K562 (cell line): Measurements from ENCODE around the gene TLR2. TPM values are rescaled to one million over a fixed set of nuclear protein-coding genes. Genes with fewer than 3 reads are reported as not detected.

Experiments
- ATAC-seq: fragments of 200-7000 bp; cut with Tn5 transposase; 3 replicates; pipeline ENCODE4 v1.9.1; 2020; ENCODE audit warnings: moderate library complexity
- BruUV-seq: library from RNA; stranded (reverse); fragments of 400-500 nt; replicated peaks from 2 replicates; lab custom pipeline; 2021; lab: Mats Ljungman, UMichigan
- CTCF ChIA-PET: fragments of 300-600 bp; formaldehyde crosslinking; extraction: SDS; loops from one replicate; lab custom pipeline; 2021; ENCODE audit warnings: low intra/inter-chr PET ratio; lab: Yijun Ruan, JAX
- POLR2A ChIA-PET: fragments of 300-600, 350-650 bp; sonication (Branson Sonifier 250); formaldehyde crosslinking; extraction: SDS; loops from one replicate; lab custom pipeline; 2021; ENCODE audit warnings: antibody characterized with exemption, inconsistent platforms; lab: Yijun Ruan, JAX
- DNase-seq, 4 experiments: peaks; one replicate each; pipeline versions ENCODE4 v3.0.0 to v3.0.0-alpha.2; 2011 to 2018; ENCODE audit warnings: low spot score in 3 of 4, mixed read lengths in 3 of 4; ENCODE audit errors: extremely low read depth in 1 of 4
- FAIRE-seq: peaks from 2 replicates; lab custom pipeline; 2011; peaks lifted over from hg19 to GRCh38; lab: Jason Lieb, UNC
- H2AFZ ChIP-seq: 2 replicates; pipeline ENCODE4 v1.6.0; 2011; ENCODE audit warnings: low read depth, low read length, control low read depth, inconsistent platforms
- H3K27ac ChIP-seq: fragments of 200-600 bp; 3 replicates; pipeline ENCODE4 v1.8.0; 2011; ENCODE audit warnings: low read depth, mild to moderate bottlenecking, control low read depth, inconsistent platforms, low read length, moderate library complexity, mixed read lengths; ENCODE audit errors: extremely low read depth
- H3K27me3 ChIP-seq, 2 experiments: fragments of 300-600 bp in 1 of 2; 2 replicates in 1 of 2; 3 replicates in 1 of 2; pipeline versions ENCODE4 v1.6.0 to v1.8.0; 2011; ENCODE audit warnings: inconsistent platforms in 2 of 2, low read length in 2 of 2, mild to moderate bottlenecking in 1 of 2, mixed read lengths in 1 of 2, moderate library complexity in 1 of 2; ENCODE audit not compliant: control insufficient read depth in 2 of 2, insufficient read depth in 2 of 2
- H3K36me3 ChIP-seq: fragments of 300-600 bp; 3 replicates; pipeline ENCODE4 v1.8.0; 2011; ENCODE audit warnings: mild to moderate bottlenecking, low read length, inconsistent platforms; ENCODE audit not compliant: control insufficient read depth, insufficient read depth
- H3K4me1 ChIP-seq, 2 experiments: fragments of 200-600 bp in 1 of 2; replicated peaks in 1 of 2; 2 replicates in 1 of 2; 3 replicates in 1 of 2; pipeline versions ENCODE4 v1.5.1 to v1.8.0; 2011; ENCODE audit warnings: inconsistent platforms in 2 of 2, low read length in 2 of 2, mild to moderate bottlenecking in 1 of 2, mixed read lengths in 1 of 2, moderate library complexity in 1 of 2; ENCODE audit not compliant: control insufficient read depth in 2 of 2, insufficient read depth in 2 of 2
- H3K4me2 ChIP-seq: 2 replicates; pipeline ENCODE4 v1.6.1; 2011; ENCODE audit warnings: low read length, control low read depth, inconsistent platforms, mixed read lengths; ENCODE audit not compliant: insufficient read depth
- H3K4me3 ChIP-seq: fragments of 200-600 bp; sonication (generic), shearing (Covaris generic); 2 replicates; pipeline ENCODE4 v1.5.1; 2016; ENCODE audit warnings: control low read depth, inconsistent platforms
- H3K79me2 ChIP-seq: fragments of 200-600 bp; 3 replicates; pipeline ENCODE4 v1.8.0; 2011; ENCODE audit warnings: low read length, inconsistent platforms; ENCODE audit not compliant: control insufficient read depth, insufficient read depth
- H3K9ac ChIP-seq, 2 experiments: 2 replicates each; pipeline versions ENCODE4 v1.6.0 to v1.6.1; 2011; ENCODE audit warnings: low read depth in 2 of 2, low read length in 2 of 2, control low read depth in 1 of 2, inconsistent platforms in 1 of 2, mild to moderate bottlenecking in 1 of 2, mixed read lengths in 1 of 2; ENCODE audit not compliant: insufficient read depth in 1 of 2
- H3K9me1 ChIP-seq: one replicate; pipeline ENCODE4 v1.6.0; 2011; ENCODE audit warnings: inconsistent platforms, mild to moderate bottlenecking, low read length, moderate library complexity; ENCODE audit not compliant: control insufficient read depth, insufficient read depth
- H3K9me3 ChIP-seq: replicated peaks from 2 replicates; pipeline ENCODE4 v1.5.1; 2011; ENCODE audit warnings: low read depth, low read length, inconsistent platforms; ENCODE audit not compliant: control insufficient read depth, insufficient read depth
- H4K20me1 ChIP-seq: replicated peaks from 2 replicates; pipeline ENCODE4 v1.6.1; 2011; ENCODE audit warnings: low read length, inconsistent platforms, mixed read lengths; ENCODE audit not compliant: control insufficient read depth, insufficient read depth
- E2F3 ChIP-seq: fragments of 250-450 bp; sonication (Bioruptor Pico); IDR thresholded peaks from 2 replicates; pipeline ENCODE4 v1.4.0; 2020; ENCODE audit warnings: mild to moderate bottlenecking
- ETS2 ChIP-seq: IDR thresholded peaks from 2 replicates; pipeline ENCODE4 v1.6.1; 2016; ENCODE audit warnings: borderline replicate concordance, missing genetic modification characterization, mild to moderate bottlenecking, moderate library complexity, missing compliant biosample characterization; ENCODE audit not compliant: poor library complexity, severe bottlenecking
- PRMT5 ChIP-seq: sonication (generic); formaldehyde crosslinking; IDR thresholded peaks from 2 replicates; pipeline ENCODE4 v1.5.0; 2020; ENCODE audit warnings: missing genetic modification reagents
- RBM17 ChIP-seq: fragments of 200-400 bp; formaldehyde crosslinking; IDR thresholded peaks from 2 replicates; pipeline ENCODE4 v1.6.1; 2017; ENCODE audit warnings: low read depth, mild to moderate bottlenecking, low read length, borderline replicate concordance
- RBM25 ChIP-seq: fragments of 200-400 bp; formaldehyde crosslinking; IDR thresholded peaks from 2 replicates; pipeline ENCODE4 v1.6.1; 2018; ENCODE audit warnings: low read length, low read depth, moderate library complexity; ENCODE audit not compliant: severe bottlenecking
- SIN3B ChIP-seq: fragments of 450-650 bp; IDR thresholded peaks from 2 replicates; pipeline ENCODE4 v1.6.1; 2017; ENCODE audit warnings: low read depth, mild to moderate bottlenecking, moderate library complexity
- SIX5 ChIP-seq, 2 experiments: IDR thresholded peaks; 2 replicates each; pipeline ENCODE4 v1.6.1; 2011; ENCODE audit warnings: low read length in 2 of 2, borderline replicate concordance in 1 of 2, low read depth in 1 of 2, mild to moderate bottlenecking in 1 of 2, moderate library complexity in 1 of 2; ENCODE audit not compliant: insufficient read depth in 1 of 2
- SOX6 ChIP-seq: fragments of 450-650 bp; IDR thresholded peaks from 2 replicates; pipeline ENCODE4 v1.6.1; 2014; ENCODE audit warnings: mild to moderate bottlenecking
- SPI1 ChIP-seq: IDR thresholded peaks from 2 replicates; pipeline ENCODE4 v1.6.1; 2011; ENCODE audit warnings: low read depth, low read length, control low read depth, borderline replicate concordance
- ZFPM2 ChIP-seq: fragments of 250-450 bp; sonication (Bioruptor Pico); IDR thresholded peaks from 2 replicates; pipeline ENCODE4 v1.5.1; 2022; ENCODE audit warnings: mild to moderate bottlenecking
- ZKSCAN8 ChIP-seq: fragments of 200-800 bp; sonication (Bioruptor generic); IDR thresholded peaks from 2 replicates; pipeline ENCODE4 v1.6.1; 2016; ENCODE audit warnings: missing genetic modification characterization, missing compliant biosample characterization
- WGBS: fragments of 100-300 bp; shearing (Covaris generic); methylation state at CpG from one replicate; pipeline ENCODE4 v1.1.6; 2016; ENCODE audit warnings: low coverage, mixed read lengths; ENCODE audit not compliant: insufficient coverage; ENCODE audit errors: missing lambda C conversion rate; 5-methylcytosine and 5-hydroxymethylcytosine counted together
- in situ Hi-C: fragments of 300-500 bp; cut with MboI; formaldehyde crosslinking; loops from 4 replicates; pipeline ENCODE4 v1.15.0; 2018; ENCODE audit warnings: inconsistent platforms, mixed read lengths
- intact Hi-C: fragments of 100-400 bp; cut with micrococcal nuclease; formaldehyde crosslinking; loops from 2 replicates; pipeline ENCODE4 v1.14.2; 2022
- polyA plus RNA-seq, 8 experiments: library from polyadenylated mRNA; depleted of rRNA in 4 of 8; stranded (reverse) in 5 of 8; unstranded in 3 of 8; fragments of >200 nt; fragmentation: Nextera tagmentation in 2 of 8; fragmentation: Illumina TruSeq in 1 of 8; extraction: Ambion mirVana in 2 of 8; extraction: Trizol in 1 of 8; gene quantifications; 2 replicates each; pipeline versions ENCODE4 v1.2.1 to v1.2.3, GENCODE V29; 2011 to 2014; ENCODE audit warnings: inconsistent platforms in 1 of 8, missing spikeins in 1 of 8
- total RNA-seq, 7 experiments: library from RNA; depleted of rRNA in 6 of 7; stranded (reverse); fragments of >200 nt in 6 of 7; fragmentation: Illumina TruSeq in 2 of 7; extraction: Trizol in 2 of 7; gene quantifications; 2 replicates each; pipeline versions ENCODE4 v1.2.1 to v1.2.3, GENCODE V29; 2011 to 2021; ENCODE audit warnings: low replicate concordance in 1 of 7
- TF ChIP-seq, protein P1 (sequence below): fragments of 450-650 bp; conservative IDR thresholded peaks from 2 replicates; pipeline ENCODE4 v1.6.1; 2016; ENCODE audit warnings: missing genetic modification characterization, low read depth, mild to moderate bottlenecking, control low read depth, missing compliant biosample characterization
- TF ChIP-seq, protein P2 (sequence below): fragments of 450-650 bp; IDR thresholded peaks from 2 replicates; pipeline ENCODE4 v1.6.1; 2014; ENCODE audit warnings: low read depth, mild to moderate bottlenecking, moderate library complexity, borderline replicate concordance
- TF ChIP-seq, protein P3 (sequence below): fragments of 250-450 bp; sonication (Bioruptor Pico); IDR thresholded peaks from 2 replicates; pipeline ENCODE4 v1.8.0; 2021; ENCODE audit warnings: moderate library complexity, mild to moderate bottlenecking, inconsistent platforms
- TF ChIP-seq, protein P4 (sequence below), 2 experiments: fragments of 450-650 bp; conservative IDR thresholded peaks; 2 replicates each; pipeline ENCODE4 v1.6.1; 2017; ENCODE audit warnings: mild to moderate bottlenecking in 2 of 2, moderate library complexity in 2 of 2

Gene TLR2
- total and polyA plus RNA-seq, 9 of the 15 experiments (the other 6 are each of a cell fraction or from before 2014, with no cell fraction given) = 0.09 to 0.11 TPM; not detected in 7

DNA sequence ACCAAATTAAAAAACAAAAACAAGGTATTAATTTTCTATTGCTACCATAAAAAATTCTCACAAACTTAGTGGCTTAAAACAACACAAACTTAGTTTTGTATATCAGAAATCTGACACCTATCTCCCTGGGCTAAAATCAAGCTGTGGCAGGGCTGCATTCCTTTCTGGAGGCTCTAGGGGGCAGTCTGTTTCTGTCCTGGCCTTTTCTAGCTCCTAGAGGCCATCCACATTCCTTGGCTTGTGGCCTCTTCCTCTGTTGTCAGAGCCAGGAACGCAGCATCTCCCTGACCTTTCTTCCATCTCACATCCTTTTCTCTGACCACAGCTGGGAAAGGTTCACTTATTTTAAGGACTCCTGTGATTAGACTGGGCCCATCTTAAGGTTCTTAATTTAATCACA is 38.9 kb upstream of the TLR2 start (continued):
- TF ChIP-seq ZFPM2 (CRISPR knock-in tag) (no peak), SOX6 (no peak)
- TF ChIP-seq, protein P1, sequence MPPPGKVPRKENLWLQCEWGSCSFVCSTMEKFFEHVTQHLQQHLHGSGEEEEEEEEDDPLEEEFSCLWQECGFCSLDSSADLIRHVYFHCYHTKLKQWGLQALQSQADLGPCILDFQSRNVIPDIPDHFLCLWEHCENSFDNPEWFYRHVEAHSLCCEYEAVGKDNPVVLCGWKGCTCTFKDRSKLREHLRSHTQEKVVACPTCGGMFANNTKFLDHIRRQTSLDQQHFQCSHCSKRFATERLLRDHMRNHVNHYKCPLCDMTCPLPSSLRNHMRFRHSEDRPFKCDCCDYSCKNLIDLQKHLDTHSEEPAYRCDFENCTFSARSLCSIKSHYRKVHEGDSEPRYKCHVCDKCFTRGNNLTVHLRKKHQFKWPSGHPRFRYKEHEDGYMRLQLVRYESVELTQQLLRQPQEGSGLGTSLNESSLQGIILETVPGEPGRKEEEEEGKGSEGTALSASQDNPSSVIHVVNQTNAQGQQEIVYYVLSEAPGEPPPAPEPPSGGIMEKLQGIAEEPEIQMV = no peak

DNA sequence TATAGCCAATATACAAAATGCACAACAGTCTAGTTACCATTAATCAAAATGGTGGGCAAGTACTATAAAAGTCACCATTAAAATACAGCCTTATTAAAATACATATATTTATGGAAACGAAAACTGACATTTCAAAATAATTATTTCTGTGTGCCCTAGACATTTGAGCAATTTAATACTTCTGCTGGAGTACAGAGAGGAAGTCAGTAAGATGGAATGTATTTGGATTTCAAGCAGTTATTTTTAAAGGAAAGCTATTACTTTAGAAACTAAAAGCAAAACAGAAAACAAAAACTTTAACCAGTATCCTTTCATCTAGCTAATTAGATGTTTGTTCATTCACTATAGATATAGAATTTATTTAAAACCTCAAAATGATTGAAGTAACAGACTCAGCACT is 37.8 kb upstream of the TLR2 start:
- ATAC-seq (no peak), FAIRE-seq (no peak), DNase-seq (no peak)
- Histone ChIP-seq H3K9ac (no peak overlapping the region), H3K4me2 (no peak overlapping the region), H3K4me3 (no peak overlapping the region), H3K79me2 (no peaks in the 10 kb centered on the region), H3K27ac (no peak overlapping the region), H3K9me1 (no peaks in the 10 kb centered on the region), H3K4me1 (no peaks in the 10 kb centered on the region; a peak in 1 of 5 replicates), H4K20me1 (no peaks in the 10 kb centered on the region), H3K9me3 (no peaks in the 10 kb centered on the region), H3K36me3 (no peaks in the 10 kb centered on the region), H3K27me3 (peaks cover 0 to 6% of the 10 kb centered on the region in 2 experiments; a peak in 1 of 5 replicates), H2AFZ (no peak overlapping the region)
- BruUV-seq = no TSS peak
- intact Hi-C loops (loop anchor here (10.0 kb wide), 2 partner anchors 411 to 561 kb away; no protein-coding TSS in a partner anchor), in situ Hi-C loops (no loop called here)
- ChIA-PET CTCF (no interaction called here), POLR2A (no interaction called here)
- 0% methylated on average over 1 of the region's 1 CpG for WGBS
- TF ChIP-seq, protein P2, sequence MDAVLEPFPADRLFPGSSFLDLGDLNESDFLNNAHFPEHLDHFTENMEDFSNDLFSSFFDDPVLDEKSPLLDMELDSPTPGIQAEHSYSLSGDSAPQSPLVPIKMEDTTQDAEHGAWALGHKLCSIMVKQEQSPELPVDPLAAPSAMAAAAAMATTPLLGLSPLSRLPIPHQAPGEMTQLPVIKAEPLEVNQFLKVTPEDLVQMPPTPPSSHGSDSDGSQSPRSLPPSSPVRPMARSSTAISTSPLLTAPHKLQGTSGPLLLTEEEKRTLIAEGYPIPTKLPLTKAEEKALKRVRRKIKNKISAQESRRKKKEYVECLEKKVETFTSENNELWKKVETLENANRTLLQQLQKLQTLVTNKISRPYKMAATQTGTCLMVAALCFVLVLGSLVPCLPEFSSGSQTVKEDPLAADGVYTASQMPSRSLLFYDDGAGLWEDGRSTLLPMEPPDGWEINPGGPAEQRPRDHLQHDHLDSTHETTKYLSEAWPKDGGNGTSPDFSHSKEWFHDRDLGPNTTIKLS = no peak
- TF ChIP-seq SIX5 (IDR thresholded peaks at IDR 0.05; ENCODE audit: borderline replicate concordance in 1 of 2, insufficient read depth in 1 of 2, low read depth in 1 of 2, low read length in 2 of 2) (no peak), E2F3 (CRISPR knock-in tag) (no peak), RBM17 (no peak), SPI1 (no peak), ZKSCAN8 (CRISPR knock-in tag) (no peak), PRMT5 (CRISPR knock-in tag) (no peak), RBM25 (no peak), SIN3B (no peak), ETS2 (tag) (no peak)
- TF ChIP-seq, protein P3, sequence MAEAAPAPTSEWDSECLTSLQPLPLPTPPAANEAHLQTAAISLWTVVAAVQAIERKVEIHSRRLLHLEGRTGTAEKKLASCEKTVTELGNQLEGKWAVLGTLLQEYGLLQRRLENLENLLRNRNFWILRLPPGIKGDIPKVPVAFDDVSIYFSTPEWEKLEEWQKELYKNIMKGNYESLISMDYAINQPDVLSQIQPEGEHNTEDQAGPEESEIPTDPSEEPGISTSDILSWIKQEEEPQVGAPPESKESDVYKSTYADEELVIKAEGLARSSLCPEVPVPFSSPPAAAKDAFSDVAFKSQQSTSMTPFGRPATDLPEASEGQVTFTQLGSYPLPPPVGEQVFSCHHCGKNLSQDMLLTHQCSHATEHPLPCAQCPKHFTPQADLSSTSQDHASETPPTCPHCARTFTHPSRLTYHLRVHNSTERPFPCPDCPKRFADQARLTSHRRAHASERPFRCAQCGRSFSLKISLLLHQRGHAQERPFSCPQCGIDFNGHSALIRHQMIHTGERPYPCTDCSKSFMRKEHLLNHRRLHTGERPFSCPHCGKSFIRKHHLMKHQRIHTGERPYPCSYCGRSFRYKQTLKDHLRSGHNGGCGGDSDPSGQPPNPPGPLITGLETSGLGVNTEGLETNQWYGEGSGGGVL = no peak
- TF ChIP-seq, protein P4, sequence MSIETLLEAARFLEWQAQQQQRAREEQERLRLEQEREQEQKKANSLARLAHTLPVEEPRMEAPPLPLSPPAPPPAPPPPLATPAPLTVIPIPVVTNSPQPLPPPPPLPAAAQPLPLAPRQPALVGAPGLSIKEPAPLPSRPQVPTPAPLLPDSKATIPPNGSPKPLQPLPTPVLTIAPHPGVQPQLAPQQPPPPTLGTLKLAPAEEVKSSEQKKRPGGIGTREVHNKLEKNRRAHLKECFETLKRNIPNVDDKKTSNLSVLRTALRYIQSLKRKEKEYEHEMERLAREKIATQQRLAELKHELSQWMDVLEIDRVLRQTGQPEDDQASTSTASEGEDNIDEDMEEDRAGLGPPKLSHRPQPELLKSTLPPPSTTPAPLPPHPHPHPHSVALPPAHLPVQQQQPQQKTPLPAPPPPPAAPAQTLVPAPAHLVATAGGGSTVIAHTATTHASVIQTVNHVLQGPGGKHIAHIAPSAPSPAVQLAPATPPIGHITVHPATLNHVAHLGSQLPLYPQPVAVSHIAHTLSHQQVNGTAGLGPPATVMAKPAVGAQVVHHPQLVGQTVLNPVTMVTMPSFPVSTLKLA (conservative IDR thresholded peaks at IDR 0.05) = no peak
